ENCODE data around the gene AKAP17A.

GRCh38 chrX:1581132-1581531, 10.3 kb upstream of the AKAP17A start:
- TF ChIP-seq CTCF (IDR thresholded peaks at IDR 0.05; ENCODE audit: insufficient read depth, low read length, poor library complexity, severe bottlenecking) (peak; percentile 29), EZH2phosphoT487 (conservative IDR thresholded peaks at IDR 0.05; ENCODE audit: low read length) (no peak)

Data from SU-DHL-6 (cell line).